CD14-positive monocyte (primary cell): ENCODE data around the gene AGAP1. TPM values are rescaled to one million over a fixed set of nuclear protein-coding genes. Genes with fewer than 3 reads are reported as not detected.

Experiments
- DNase-seq, 3 donors: peaks; one replicate each; pipeline ENCODE4 v3.0.0-alpha.2; 2011 to 2022
- H2AFZ ChIP-seq: 2 replicates; pipeline ENCODE4 v1.6.0; 2012; ENCODE audit warnings: mild to moderate bottlenecking, low read depth, low read length, inconsistent platforms; ENCODE audit not compliant: insufficient read depth, poor library complexity, severe bottlenecking
- H3K27ac ChIP-seq, 2 donors: 1 replicate in 1 of 2; 2 replicates in 1 of 2; pipeline ENCODE4 v1.5.1; 2012 to 2013; ENCODE audit warnings: low read length in 2 of 2, control low read depth in 1 of 2, inconsistent platforms in 1 of 2, low read depth in 1 of 2, mild to moderate bottlenecking in 1 of 2
- H3K27me3 ChIP-seq, 2 donors: one replicate each; pipeline versions ENCODE4 v1.6.0 to v1.6.1; 2011 to 2013; ENCODE audit warnings: low read length in 2 of 2; ENCODE audit not compliant: control insufficient read depth in 2 of 2, insufficient read depth in 2 of 2
- H3K36me3 ChIP-seq, 2 donors: replicated peaks in 1 of 2; 1 replicate in 1 of 2; 2 replicates in 1 of 2; pipeline versions ENCODE4 v1.5.1 to v1.6.1; 2012 to 2013; ENCODE audit warnings: low read length in 2 of 2, control low read depth in 1 of 2, inconsistent platforms in 1 of 2, mild to moderate bottlenecking in 1 of 2; ENCODE audit not compliant: insufficient read depth in 2 of 2, control insufficient read depth in 1 of 2
- H3K4me1 ChIP-seq, 2 donors: 1 replicate in 1 of 2; 2 replicates in 1 of 2; pipeline versions ENCODE4 v1.5.1 to v1.6.1; 2012 to 2013; ENCODE audit warnings: low read length in 2 of 2, control low read depth in 1 of 2, inconsistent platforms in 1 of 2, mild to moderate bottlenecking in 1 of 2, moderate library complexity in 1 of 2; ENCODE audit not compliant: insufficient read depth in 2 of 2, control insufficient read depth in 1 of 2
- H3K4me2 ChIP-seq: replicated peaks from 2 replicates; pipeline ENCODE3; 2012; ENCODE audit warnings: low read length, moderate library complexity, mild to moderate bottlenecking; ENCODE audit not compliant: poor library complexity, severe bottlenecking; ENCODE audit errors: extremely low read depth
- H3K4me3 ChIP-seq, 3 experiments: fragments of 200-600 bp in 1 of 3; sonication (generic) in 1 of 3; replicated peaks in 1 of 3; 1 replicate in 2 of 3; 2 replicates in 1 of 3; pipeline ENCODE4 v1.5.1; 2011 to 2013; ENCODE audit warnings: low read length in 3 of 3, mild to moderate bottlenecking in 3 of 3, control low read depth in 2 of 3, low read depth in 2 of 3, inconsistent platforms in 1 of 3, moderate library complexity in 1 of 3
- H3K79me2 ChIP-seq: 2 replicates; pipeline ENCODE4 v1.6.0; 2012; ENCODE audit warnings: mild to moderate bottlenecking, control low read depth, inconsistent platforms, low read length, moderate library complexity; ENCODE audit not compliant: insufficient read depth
- H3K9ac ChIP-seq: 2 replicates; pipeline ENCODE4 v1.6.0; 2017; ENCODE audit warnings: low read length, mild to moderate bottlenecking; ENCODE audit not compliant: insufficient read depth, poor library complexity, severe bottlenecking
- H3K9me3 ChIP-seq, 2 donors: replicated peaks in 1 of 2; 1 replicate in 1 of 2; 2 replicates in 1 of 2; pipeline versions ENCODE4 v1.5.1 to v1.6.1; 2012 to 2013; ENCODE audit warnings: low read length in 2 of 2, control low read depth in 1 of 2; ENCODE audit not compliant: control insufficient read depth in 1 of 2, insufficient read depth in 1 of 2
- H4K20me1 ChIP-seq: 2 replicates; pipeline ENCODE4 v1.6.0; 2012; ENCODE audit warnings: mild to moderate bottlenecking, low read length, control low read depth, moderate library complexity; ENCODE audit not compliant: insufficient read depth
- H3K27ac Mint-ChIP-seq, 7 donors: one replicate each; pipeline ENCODE4 v1.8.0; 2020; ENCODE audit warnings: mild to moderate bottlenecking in 7 of 7, mixed read lengths in 7 of 7, moderate library complexity in 6 of 7, inconsistent platforms in 2 of 7
- H3K27me3 Mint-ChIP-seq, 3 donors: one replicate each; pipeline ENCODE4 v1.8.0; 2021 to 2022; ENCODE audit warnings: low read depth in 3 of 3, mild to moderate bottlenecking in 3 of 3, mixed read lengths in 3 of 3, moderate library complexity in 3 of 3, inconsistent platforms in 1 of 3
- H3K36me3 Mint-ChIP-seq, 2 donors: one replicate each; pipeline ENCODE4 v1.8.0; 2020; ENCODE audit warnings: mixed read lengths in 2 of 2, inconsistent platforms in 1 of 2, mild to moderate bottlenecking in 1 of 2
- H3K4me1 Mint-ChIP-seq: one replicate; pipeline ENCODE4 v1.8.0; 2020; ENCODE audit warnings: mild to moderate bottlenecking, mixed read lengths
- H3K4me3 Mint-ChIP-seq, 2 donors: one replicate each; pipeline ENCODE4 v1.8.0; 2020; ENCODE audit warnings: mild to moderate bottlenecking in 2 of 2, mixed read lengths in 2 of 2, moderate library complexity in 1 of 2
- H3K9me3 Mint-ChIP-seq, 7 donors: one replicate each; pipeline ENCODE4 v1.8.0; 2020 to 2022; ENCODE audit warnings: mixed read lengths in 7 of 7, mild to moderate bottlenecking in 6 of 7, moderate library complexity in 6 of 7, inconsistent platforms in 2 of 7
- CTCF ChIP-seq: fragments of 200-600 bp; IDR thresholded peaks from one replicate; pipeline ENCODE4 v1.8.0; 2022; ENCODE audit warnings: antibody characterized with exemption, mild to moderate bottlenecking
- WGBS: methylation state at CpG from one replicate; pipeline ENCODE4 v1.1.5; 2013; ENCODE audit warnings: missing lambda C conversion rate; ENCODE audit not compliant: insufficient coverage; 5-methylcytosine and 5-hydroxymethylcytosine counted together
- intact Hi-C, 2 donors: fragments of 100-400 bp; cut with micrococcal nuclease; formaldehyde crosslinking; loops; one replicate each; pipeline versions ENCODE4 v1.15.0 to v1.15.1; 2023
- polyA plus RNA-seq, 3 donors: library from polyadenylated mRNA; depleted of rRNA in 1 of 3; unstranded in 2 of 3; stranded (reverse) in 1 of 3; fragments of 300-500 nt in 2 of 3; fragments of >200 nt in 1 of 3; fragmentation: Illumina TruSeq in 2 of 3; gene quantifications; 1 replicate in 2 of 3; 2 replicates in 1 of 3; pipeline ENCODE4 v1.2.3, GENCODE V29; 2012 to 2021

Gene AGAP1
- polyA plus RNA-seq, 3 donors: 0.12 TPM; not detected in 2

- Histone ChIP-seq H3K4me1 (no peaks in the 10 kb centered on the region), H3K27me3 (no peaks in the 10 kb centered on the region), H3K36me3 (no peaks in the 10 kb centered on the region), H3K4me3 (no peak overlapping the region), H3K27ac (no peak overlapping the region), H3K4me2 (no peak overlapping the region), H2AFZ (no peak overlapping the region), H4K20me1 (no peaks in the 10 kb centered on the region), H3K79me2 (no peaks in the 10 kb centered on the region), H3K9me3 (no peaks in the 10 kb centered on the region), H3K9ac (no peak overlapping the region)
- H3K4me3 Mint-ChIP-seq: no peak overlapping the region
- peaks cover 5 to 8% (median 8%) of the 10 kb centered on the region in 3 donors for H3K27me3 Mint-ChIP-seq
- no peaks in the 10 kb centered on the region for H3K4me1 Mint-ChIP-seq
- no peak for DNase-seq
- H3K9me3 Mint-ChIP-seq: no peaks in the 10 kb centered on the region
- H3K27ac Mint-ChIP-seq: no peak overlapping the region
- no peaks in the 10 kb centered on the region for H3K36me3 Mint-ChIP-seq
- intact Hi-C loops: no loop called here
- 91% methylated on average over 7 of the region's 17 CpGs for WGBS
- TF ChIP-seq CTCF: no peak
These were observed 201.1 kb downstream of the AGAP1 start for GRCh38 chr2:235694721-235695601.

- Histone ChIP-seq H2AFZ (no peak overlapping the region), H3K79me2 (no peaks in the 10 kb centered on the region), H3K9me3 (no peaks in the 10 kb centered on the region), H3K4me1 (no peaks in the 10 kb centered on the region), H3K27ac (no peak overlapping the region), H3K36me3 (no peaks in the 10 kb centered on the region), H3K4me2 (no peak overlapping the region), H3K9ac (no peak overlapping the region), H3K27me3 (no peaks in the 10 kb centered on the region), H4K20me1 (no peaks in the 10 kb centered on the region), H3K4me3 (no peak overlapping the region)
- Mint-ChIP-seq H3K4me3 (no peak overlapping the region), H3K27me3 (peaks cover 7 to 8% (median 8%) of the 10 kb centered on the region in 3 donors), H3K9me3 (no peaks in the 10 kb centered on the region), H3K36me3 (no peaks in the 10 kb centered on the region), H3K27ac (no peak overlapping the region), H3K4me1 (no peaks in the 10 kb centered on the region)
- TF ChIP-seq CTCF: no peak
- WGBS: 100% methylated on average over 3 of the region's 3 CpGs
- no peak for DNase-seq
- intact Hi-C loops: no loop called here
These were observed 201.7 kb downstream of the AGAP1 start for GRCh38 chr2:235695602-235695895.
